Diencephalon (tissue), 1 donor: Measurements from ENCODE around the gene KLF16. TPM values are rescaled to one million over a fixed set of nuclear protein-coding genes. Genes with fewer than 3 reads are reported as not detected.

Source experiments
- total RNA-seq: library from RNA; depleted of rRNA; stranded (reverse); fragments of >200 nt; gene quantifications from one replicate; pipeline ENCODE4 v1.2.3, GENCODE V29; 2014

The KLF16 gene
- 4.6 TPM for total RNA-seq

GRCh38 chr19:1863328-1863637 is at the start of gene KLF16:
TSS of gene KLF16 (minus strand) at chr19:1863579. CDS start at chr19:1863497, 82 bp downstream.

GRCh38 chr19:1905110-1905862 is 41.9 kb upstream of the KLF16 start, which contains the start of the genes ADAT3 and SCAMP4:
TSS of gene ADAT3 (plus strand) at chr19:1905399. CDS start at chr19:1912048, 6,649 bp downstream.
TSS of gene SCAMP4 (plus strand) at chr19:1905399. CDS start at chr19:1915020, 9,621 bp downstream.

GRCh38 chr19:1885398-1886119 is 22.2 kb upstream of the KLF16 start, which contains the start of gene ABHD17A:
TSS of gene ABHD17A (minus strand) at chr19:1885496. CDS start at chr19:1881566, 3,930 bp downstream.

GRCh38 chr19:1848399-1849131 is 14.8 kb downstream of the KLF16 start, which contains the start of gene REXO1:
TSS of gene REXO1 (minus strand) at chr19:1848483. CDS start at chr19:1848358, 125 bp downstream.

GRCh38 chr19:1811942-1812425 is 51.4 kb downstream of the KLF16 start, which contains the start of gene ATP8B3:
TSS of gene ATP8B3 (minus strand) at chr19:1812276. CDS start at chr19:1811736, 540 bp downstream.

Other genes with a start within 250 kb of the KLF16 start
- gene TCF3, start 211.0 kb downstream of the KLF16 start, total RNA-seq, result 27.0 TPM
- gene ONECUT3, start 110.1 kb downstream of the KLF16 start, total RNA-seq, result 0.23 TPM
- 0.69 TPM for gene ATP8B3, start 51.3 kb downstream of the KLF16 start, total RNA-seq
- 9.2 TPM for gene REXO1, start 15.1 kb downstream of the KLF16 start, total RNA-seq
- gene ABHD17A, start 21.9 kb upstream of the KLF16 start, total RNA-seq, result 48.4 TPM
- gene ADAT3, start 41.8 kb upstream of the KLF16 start, total RNA-seq, result 2.1 TPM
- 16.1 TPM for gene SCAMP4, start 41.8 kb upstream of the KLF16 start, total RNA-seq
- gene CSNK1G2, start 77.6 kb upstream of the KLF16 start, total RNA-seq, result 33.9 TPM
- gene BTBD2, start 152.1 kb upstream of the KLF16 start, total RNA-seq, result 59.3 TPM
- gene MKNK2, start 187.7 kb upstream of the KLF16 start, total RNA-seq, result 20.8 TPM
- 15.5 TPM for gene MOB3A, start 232.7 kb upstream of the KLF16 start, total RNA-seq
- 8.5 TPM for gene IZUMO4, start 233.3 kb upstream of the KLF16 start, total RNA-seq